Neural cell (in vitro differentiated cells): ENCODE results near the gene CHST11. TPM values are rescaled to one million over a fixed set of nuclear protein-coding genes. Genes with fewer than 3 reads are reported as not detected.
A peak's percentile ranks its signal among the peaks of the same experiment; 100 is the strongest.

Experiments used
- H2AFZ ChIP-seq: fragments of 200-600, 300-800 bp; sonication (generic), shearing (Covaris generic); 2 replicates; pipeline ENCODE4 v1.6.0; 2014; ENCODE audit warnings: low read depth, mild to moderate bottlenecking, antibody characterized with exemption, low read length, moderate library complexity
- H3F3A ChIP-seq: fragments of 200-600 bp; shearing (Covaris generic); 2 replicates; pipeline ENCODE4 v1.6.1; 2016; ENCODE audit warnings: mild to moderate bottlenecking, moderate library complexity, mixed read lengths, antibody characterized with exemption, low read length; ENCODE audit not compliant: insufficient read depth, poor library complexity, severe bottlenecking
- H3K27ac ChIP-seq: fragments of 200-600, 300-800 bp; sonication (generic), shearing (Covaris generic); 2 replicates; pipeline ENCODE4 v1.5.1; 2014; ENCODE audit warnings: mild to moderate bottlenecking, low read length, moderate library complexity
- H3K27me3 ChIP-seq: fragments of 300-800, 200-600 bp; sonication (generic), shearing (Covaris generic); 2 replicates; pipeline ENCODE4 v1.6.0; 2014; ENCODE audit warnings: mild to moderate bottlenecking, low read depth, low read length, moderate library complexity; ENCODE audit not compliant: insufficient read depth
- H3K36me3 ChIP-seq: fragments of 300-800, 200-600 bp; sonication (generic), shearing (Covaris generic); 2 replicates; pipeline ENCODE4 v1.5.1; 2014; ENCODE audit warnings: mild to moderate bottlenecking, antibody characterized with exemption, low read length, moderate library complexity; ENCODE audit not compliant: insufficient read depth
- H3K4me2 ChIP-seq: fragments of 300-800, 200-600 bp; sonication (generic), shearing (Covaris generic); 2 replicates; pipeline ENCODE4 v1.6.0; 2014; ENCODE audit warnings: mild to moderate bottlenecking, low read length
- H3K4me3 ChIP-seq: fragments of 300-800, 200-600 bp; sonication (generic), shearing (Covaris generic); 2 replicates; pipeline ENCODE4 v1.5.1; 2014; ENCODE audit warnings: mild to moderate bottlenecking, low read length, moderate library complexity
- H3K79me2 ChIP-seq: fragments of 200-600 bp; shearing (Covaris generic); replicated peaks from 2 replicates; pipeline ENCODE4 v1.6.0; 2014; ENCODE audit warnings: mild to moderate bottlenecking, low read length, moderate library complexity; ENCODE audit not compliant: insufficient read depth
- H3K9ac ChIP-seq: fragments of 300-800, 200-600 bp; sonication (generic), shearing (Covaris generic); 2 replicates; pipeline ENCODE4 v1.6.1; 2016; ENCODE audit warnings: mild to moderate bottlenecking, low read length, mixed read lengths
- H3K9me2 ChIP-seq: fragments of 200-600 bp; shearing (Covaris generic); 2 replicates; pipeline ENCODE4 v1.6.1; 2016; ENCODE audit warnings: mild to moderate bottlenecking, low read length, mixed read lengths; ENCODE audit not compliant: insufficient read depth
- H3K9me3 ChIP-seq: fragments of 200-600, 300-800 bp; sonication (generic), shearing (Covaris generic); 2 replicates; pipeline ENCODE4 v1.6.1; 2016; ENCODE audit warnings: mild to moderate bottlenecking, mixed run types, low read length, moderate library complexity, mixed read lengths
- H4K20me1 ChIP-seq: fragments of 200-600 bp; shearing (Covaris generic); 2 replicates; pipeline ENCODE4 v1.6.1; 2016; ENCODE audit warnings: mild to moderate bottlenecking, mixed run types; ENCODE audit not compliant: insufficient read depth
- CTCF ChIP-seq: fragments of 450-650 bp; IDR thresholded peaks from 2 replicates; pipeline ENCODE4 v1.5.1; 2014; ENCODE audit warnings: antibody characterized with exemption, mild to moderate bottlenecking, moderate library complexity; ENCODE audit not compliant: poor library complexity, severe bottlenecking
- EP300 ChIP-seq: fragments of 450-650 bp; conservative IDR thresholded peaks from 2 replicates; pipeline ENCODE4 v1.6.1; 2014; ENCODE audit warnings: antibody characterized with exemption, mild to moderate bottlenecking, moderate library complexity; ENCODE audit not compliant: poor library complexity, severe bottlenecking
- EZH2 ChIP-seq: fragments of 200-600, 300-800 bp; shearing (Covaris generic), sonication (generic); IDR thresholded peaks from 2 replicates; pipeline ENCODE4 v1.6.1; 2014; ENCODE audit warnings: antibody characterized with exemption, low read length, borderline replicate concordance, mild to moderate bottlenecking; ENCODE audit not compliant: insufficient read depth, poor library complexity, severe bottlenecking
- MXI1 ChIP-seq: fragments of 450-650 bp; conservative IDR thresholded peaks from 2 replicates; pipeline ENCODE4 v1.6.1; 2014; ENCODE audit warnings: antibody characterized with exemption, mild to moderate bottlenecking; ENCODE audit not compliant: poor library complexity, severe bottlenecking
- POLR2AphosphoS5 ChIP-seq: IDR thresholded peaks from 2 replicates; pipeline ENCODE4 v1.6.1; 2012
- RAD21 ChIP-seq: fragments of 450-650 bp; conservative IDR thresholded peaks from 2 replicates; pipeline ENCODE4 v1.6.1; 2014; ENCODE audit warnings: antibody characterized with exemption, mild to moderate bottlenecking, moderate library complexity
- SMC3 ChIP-seq: fragments of 450-650 bp; conservative IDR thresholded peaks from 2 replicates; pipeline ENCODE4 v1.6.1; 2014; ENCODE audit warnings: antibody characterized with exemption, mild to moderate bottlenecking, moderate library complexity; ENCODE audit not compliant: poor library complexity
- TAF1 ChIP-seq: IDR thresholded peaks from 2 replicates; pipeline ENCODE4 v1.6.1; 2012; ENCODE audit warnings: low read depth
- polyA plus RNA-seq: library from polyadenylated mRNA; depleted of rRNA; stranded (reverse); fragments of >200 nt; gene quantifications from 2 replicates; pipeline ENCODE4 v1.2.3, GENCODE V29; 2014
- TF ChIP-seq, protein P1 (sequence below): IDR thresholded peaks from 2 replicates; pipeline ENCODE4 v1.6.1; 2012; ENCODE audit warnings: borderline replicate concordance

CHST11 gene
- polyA plus RNA-seq, 1 donor from 2014 or later, result 15.0 TPM

DNA sequence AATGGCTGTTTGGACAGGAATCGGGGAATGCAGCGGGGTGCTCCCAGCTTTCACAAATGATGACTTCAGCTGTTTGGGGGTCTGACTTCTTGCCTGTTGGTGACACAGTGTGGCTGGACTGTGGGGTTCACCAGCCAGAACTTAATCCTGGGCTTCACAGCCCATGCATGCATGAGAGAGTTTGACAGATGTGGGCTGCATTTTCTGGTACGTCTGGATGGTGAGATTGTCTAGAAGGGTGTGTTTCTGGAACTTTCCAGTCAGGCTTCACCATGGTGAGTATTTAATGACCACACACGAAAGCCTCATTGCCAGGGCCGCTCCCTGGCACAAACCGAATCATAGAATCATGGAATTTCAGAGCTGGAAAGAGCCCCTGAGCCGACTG lies 29.6 kb downstream of the CHST11 start:
- Histone ChIP-seq H3F3A (no peaks in the 10 kb centered on the region), H3K9ac (no peak overlapping the region), H3K9me2 (no peaks in the 10 kb centered on the region), H3K27me3 (no peaks in the 10 kb centered on the region), H3K79me2 (no peaks in the 10 kb centered on the region), H3K36me3 (no peaks in the 10 kb centered on the region), H2AFZ (no peak overlapping the region), H3K4me2 (no peak overlapping the region), H3K27ac (no peak overlapping the region), H3K9me3 (no peaks in the 10 kb centered on the region), H3K4me3 (no peak overlapping the region), H4K20me1 (no peaks in the 10 kb centered on the region)
- TF ChIP-seq RAD21 (no peak), CTCF (no peak), EZH2 (no peak), MXI1 (no peak), EP300 (no peak), SMC3 (no peak), POLR2AphosphoS5 (no peak), TAF1 (no peak)
- TF ChIP-seq, protein P1, sequence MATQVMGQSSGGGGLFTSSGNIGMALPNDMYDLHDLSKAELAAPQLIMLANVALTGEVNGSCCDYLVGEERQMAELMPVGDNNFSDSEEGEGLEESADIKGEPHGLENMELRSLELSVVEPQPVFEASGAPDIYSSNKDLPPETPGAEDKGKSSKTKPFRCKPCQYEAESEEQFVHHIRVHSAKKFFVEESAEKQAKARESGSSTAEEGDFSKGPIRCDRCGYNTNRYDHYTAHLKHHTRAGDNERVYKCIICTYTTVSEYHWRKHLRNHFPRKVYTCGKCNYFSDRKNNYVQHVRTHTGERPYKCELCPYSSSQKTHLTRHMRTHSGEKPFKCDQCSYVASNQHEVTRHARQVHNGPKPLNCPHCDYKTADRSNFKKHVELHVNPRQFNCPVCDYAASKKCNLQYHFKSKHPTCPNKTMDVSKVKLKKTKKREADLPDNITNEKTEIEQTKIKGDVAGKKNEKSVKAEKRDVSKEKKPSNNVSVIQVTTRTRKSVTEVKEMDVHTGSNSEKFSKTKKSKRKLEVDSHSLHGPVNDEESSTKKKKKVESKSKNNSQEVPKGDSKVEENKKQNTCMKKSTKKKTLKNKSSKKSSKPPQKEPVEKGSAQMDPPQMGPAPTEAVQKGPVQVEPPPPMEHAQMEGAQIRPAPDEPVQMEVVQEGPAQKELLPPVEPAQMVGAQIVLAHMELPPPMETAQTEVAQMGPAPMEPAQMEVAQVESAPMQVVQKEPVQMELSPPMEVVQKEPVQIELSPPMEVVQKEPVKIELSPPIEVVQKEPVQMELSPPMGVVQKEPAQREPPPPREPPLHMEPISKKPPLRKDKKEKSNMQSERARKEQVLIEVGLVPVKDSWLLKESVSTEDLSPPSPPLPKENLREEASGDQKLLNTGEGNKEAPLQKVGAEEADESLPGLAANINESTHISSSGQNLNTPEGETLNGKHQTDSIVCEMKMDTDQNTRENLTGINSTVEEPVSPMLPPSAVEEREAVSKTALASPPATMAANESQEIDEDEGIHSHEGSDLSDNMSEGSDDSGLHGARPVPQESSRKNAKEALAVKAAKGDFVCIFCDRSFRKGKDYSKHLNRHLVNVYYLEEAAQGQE, result no peak

DNA sequence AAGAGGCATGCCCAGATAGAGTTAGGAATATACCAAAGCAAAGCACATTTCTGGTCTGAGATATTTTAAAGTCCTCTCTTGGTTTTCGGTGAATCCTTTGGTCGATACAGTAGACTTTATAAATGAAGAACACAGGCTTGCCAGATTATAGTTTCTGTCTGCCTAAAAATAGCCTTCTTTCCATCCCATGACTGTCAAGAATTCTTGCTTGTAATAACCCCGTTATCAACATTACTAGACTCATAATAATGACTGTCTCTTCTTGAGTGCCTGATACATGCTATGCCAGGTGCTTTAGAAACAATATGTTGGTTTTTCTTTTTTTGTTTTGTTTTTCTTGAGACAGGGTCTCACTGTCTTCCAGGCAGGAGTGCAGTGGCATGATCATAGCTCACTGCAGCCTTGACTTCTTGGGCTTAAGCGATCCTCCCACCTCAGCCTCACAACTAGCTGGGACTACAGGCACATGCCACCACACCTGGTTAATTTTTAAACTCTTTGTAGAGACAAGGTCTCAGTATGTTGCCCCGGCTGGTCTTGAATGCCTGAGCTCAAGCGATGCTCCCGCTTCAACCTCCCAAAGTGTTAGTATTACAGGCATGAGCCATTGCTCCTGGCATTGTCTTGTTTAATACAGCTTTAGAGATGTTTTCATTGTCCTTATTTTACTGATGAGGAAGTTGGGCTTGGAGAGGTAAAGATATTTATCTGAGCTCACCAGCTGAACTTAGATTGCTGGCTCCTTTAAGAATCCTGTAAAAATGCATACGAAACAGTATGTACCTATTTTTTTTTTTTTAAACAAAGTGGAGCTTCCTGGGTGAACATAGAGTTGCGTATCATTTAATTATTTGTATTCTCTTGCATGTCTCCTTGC lies 30.4 kb downstream of the CHST11 start:
- Histone ChIP-seq H3K79me2 (no peaks in the 10 kb centered on the region), H2AFZ (no peak overlapping the region), H3K27ac (no peak overlapping the region), H3K9ac (no peak overlapping the region), H3K9me2 (no peaks in the 10 kb centered on the region), H3F3A (no peaks in the 10 kb centered on the region), H4K20me1 (no peaks in the 10 kb centered on the region), H3K4me2 (no peak overlapping the region), H3K4me3 (peak overlapping the region; percentile 2), H3K27me3 (no peaks in the 10 kb centered on the region), H3K36me3 (no peaks in the 10 kb centered on the region), H3K9me3 (no peaks in the 10 kb centered on the region)
- TF ChIP-seq RAD21 (no peak), EZH2 (no peak), SMC3 (no peak), MXI1 (no peak), POLR2AphosphoS5 (no peak), CTCF (no peak), EP300 (no peak), TAF1 (no peak)
- TF ChIP-seq, protein P1, result no peak
